ENCODE results near the gene FOXO6. TPM values are rescaled to one million over a fixed set of nuclear protein-coding genes. Genes with fewer than 3 reads are reported as not detected.
A peak's percentile ranks its signal among the peaks of the same experiment; 100 is the strongest.

FOXO6 gene
- total and polyA plus RNA-seq, 12 donors, result 0.30 to 2.6 (median 1.3) TPM

DNA sequence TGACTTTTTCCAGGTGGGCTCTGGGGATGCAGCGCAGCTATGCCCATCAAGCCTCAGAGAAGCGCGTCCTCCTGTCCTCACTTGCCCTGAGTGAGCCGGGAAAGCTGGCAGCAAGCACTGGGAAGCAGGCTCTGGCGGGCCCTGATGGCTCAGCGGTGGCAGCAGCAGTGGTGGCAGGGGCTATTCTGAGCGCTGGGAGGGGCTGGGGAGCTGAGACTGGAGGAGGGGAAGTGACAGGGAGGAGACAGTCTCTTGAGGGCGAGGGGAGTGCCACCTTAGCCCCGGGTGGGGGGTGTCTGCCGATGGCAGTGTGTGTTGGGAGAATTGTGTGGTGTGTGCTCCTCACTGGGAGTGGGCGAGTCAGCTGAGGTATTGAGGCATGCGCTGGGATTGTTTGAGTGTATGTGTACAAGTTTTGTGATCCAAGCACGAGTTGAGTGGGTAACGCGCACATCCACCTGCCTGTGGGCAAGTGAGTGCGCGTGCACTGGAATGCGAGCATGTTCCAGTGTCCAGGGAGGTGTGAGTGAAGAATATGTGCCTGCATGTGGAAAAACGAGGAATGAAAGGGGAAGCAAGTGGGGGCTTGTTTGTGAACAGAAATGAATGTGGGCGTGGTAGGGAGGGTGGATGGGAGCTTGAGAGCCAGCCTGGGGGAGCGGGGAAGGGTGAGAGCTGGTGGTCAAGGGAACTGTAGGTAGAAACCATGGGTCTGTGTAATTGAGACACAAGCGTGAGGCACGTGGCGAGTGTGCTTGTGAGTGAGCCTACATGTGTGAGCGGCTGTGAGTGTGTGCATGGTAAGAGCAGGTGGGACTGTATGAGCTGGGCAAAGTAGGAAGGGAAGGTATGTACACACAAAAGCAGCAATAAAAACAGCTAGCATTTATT, 2.9 kb upstream of the FOXO6 start:
- peak in 7 of 8 donors; percentile 22 to 75 (median 66) for ATAC-seq
- intact Hi-C loops (cut with DNase I), result no loop called here
- Histone ChIP-seq H3K36me3 (no peaks in the 10 kb centered on the region), H3K9me3 (no peaks in the 10 kb centered on the region), H3K27ac (peak overlapping the region in 6 of 10 donors; percentile 42 to 88 (median 68)), H3K4me3 (no peak overlapping the region), H3K4me1 (peaks cover 19 to 62% (median 37%) of the 10 kb centered on the region in 9 donors), H3K27me3 (peaks cover 0 to 31% (median 14%) of the 10 kb centered on the region in 7 donors)
- TF ChIP-seq, protein P1, sequence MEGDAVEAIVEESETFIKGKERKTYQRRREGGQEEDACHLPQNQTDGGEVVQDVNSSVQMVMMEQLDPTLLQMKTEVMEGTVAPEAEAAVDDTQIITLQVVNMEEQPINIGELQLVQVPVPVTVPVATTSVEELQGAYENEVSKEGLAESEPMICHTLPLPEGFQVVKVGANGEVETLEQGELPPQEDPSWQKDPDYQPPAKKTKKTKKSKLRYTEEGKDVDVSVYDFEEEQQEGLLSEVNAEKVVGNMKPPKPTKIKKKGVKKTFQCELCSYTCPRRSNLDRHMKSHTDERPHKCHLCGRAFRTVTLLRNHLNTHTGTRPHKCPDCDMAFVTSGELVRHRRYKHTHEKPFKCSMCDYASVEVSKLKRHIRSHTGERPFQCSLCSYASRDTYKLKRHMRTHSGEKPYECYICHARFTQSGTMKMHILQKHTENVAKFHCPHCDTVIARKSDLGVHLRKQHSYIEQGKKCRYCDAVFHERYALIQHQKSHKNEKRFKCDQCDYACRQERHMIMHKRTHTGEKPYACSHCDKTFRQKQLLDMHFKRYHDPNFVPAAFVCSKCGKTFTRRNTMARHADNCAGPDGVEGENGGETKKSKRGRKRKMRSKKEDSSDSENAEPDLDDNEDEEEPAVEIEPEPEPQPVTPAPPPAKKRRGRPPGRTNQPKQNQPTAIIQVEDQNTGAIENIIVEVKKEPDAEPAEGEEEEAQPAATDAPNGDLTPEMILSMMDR (IDR thresholded peaks at IDR 0.05), result peak in 3 of 9 donors; percentile 19 to 31 (median 21)
- WGBS, 2 donors, result 50 to 56% methylated on average over 25 of the region's 25 CpGs
- peak; percentile 64 to 72 for DNase-seq

DNA sequence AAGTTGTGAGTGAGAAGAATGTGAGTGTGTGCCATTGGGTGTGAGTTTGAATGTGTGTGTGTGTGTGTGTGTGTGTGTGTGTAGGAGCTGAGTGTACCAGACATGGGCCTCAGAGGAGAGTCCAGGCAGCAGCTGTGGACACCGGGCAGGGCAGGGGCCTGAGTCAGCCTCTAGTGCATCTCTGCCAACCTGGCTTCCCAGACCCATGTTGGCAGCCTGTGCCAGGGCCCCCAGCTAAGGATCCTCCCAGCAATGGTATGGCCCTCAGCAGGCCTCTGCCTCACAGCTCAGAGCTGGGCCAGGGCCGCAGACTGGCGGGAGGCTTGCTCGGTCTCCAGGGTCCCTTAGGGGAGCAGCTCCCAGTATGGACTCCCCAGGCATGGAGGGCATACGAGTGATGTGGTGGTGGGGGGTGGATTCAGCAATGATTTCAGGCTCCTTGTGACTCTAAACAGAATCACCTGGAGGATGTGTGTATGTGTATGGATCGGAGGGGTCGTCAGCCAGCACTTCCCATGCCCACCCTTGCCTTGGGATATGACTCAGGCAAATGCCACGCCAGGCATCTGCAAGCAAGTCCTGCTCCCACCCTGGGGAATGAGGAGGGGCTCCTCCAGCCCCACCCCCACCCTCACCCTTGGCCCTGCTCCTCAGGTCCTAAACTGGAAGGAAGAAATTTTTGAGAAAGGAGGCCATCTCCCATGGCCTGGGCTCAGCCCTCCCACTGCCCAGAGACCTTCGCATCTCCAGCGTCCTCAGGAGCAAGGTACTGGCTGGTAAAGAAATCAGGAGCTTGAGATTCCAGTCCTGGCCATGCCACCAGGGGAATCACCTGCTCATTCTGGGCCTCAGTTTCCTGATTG, 1.8 kb upstream of the FOXO6 start:
- Histone ChIP-seq H3K36me3 (no peaks in the 10 kb centered on the region), H3K27ac (peak overlapping the region in 5 of 10 donors; percentile 43 to 88 (median 71)), H3K27me3 (peaks cover 0 to 41% (median 18%) of the 10 kb centered on the region in 7 donors), H3K4me3 (no peak overlapping the region), H3K9me3 (no peaks in the 10 kb centered on the region), H3K4me1 (peaks cover 19 to 62% (median 37%) of the 10 kb centered on the region in 9 donors)
- ATAC-seq (peak in 3 of 8 donors; percentile 12 to 55 (median 45)), DNase-seq (peak in 1 of 2 donors; percentile 28)
- TF ChIP-seq, protein P1 (IDR thresholded peaks at IDR 0.05), result no peak
- intact Hi-C loops (cut with DNase I), result loop anchor here in 5 of 10 donors (5.0 to 10.0 kb wide), 3 partner anchors 55 to 73 kb away; no protein-coding TSS in a partner anchor
- 84 to 85% methylated on average over 10 of the region's 10 CpGs for WGBS, 2 donors

DNA sequence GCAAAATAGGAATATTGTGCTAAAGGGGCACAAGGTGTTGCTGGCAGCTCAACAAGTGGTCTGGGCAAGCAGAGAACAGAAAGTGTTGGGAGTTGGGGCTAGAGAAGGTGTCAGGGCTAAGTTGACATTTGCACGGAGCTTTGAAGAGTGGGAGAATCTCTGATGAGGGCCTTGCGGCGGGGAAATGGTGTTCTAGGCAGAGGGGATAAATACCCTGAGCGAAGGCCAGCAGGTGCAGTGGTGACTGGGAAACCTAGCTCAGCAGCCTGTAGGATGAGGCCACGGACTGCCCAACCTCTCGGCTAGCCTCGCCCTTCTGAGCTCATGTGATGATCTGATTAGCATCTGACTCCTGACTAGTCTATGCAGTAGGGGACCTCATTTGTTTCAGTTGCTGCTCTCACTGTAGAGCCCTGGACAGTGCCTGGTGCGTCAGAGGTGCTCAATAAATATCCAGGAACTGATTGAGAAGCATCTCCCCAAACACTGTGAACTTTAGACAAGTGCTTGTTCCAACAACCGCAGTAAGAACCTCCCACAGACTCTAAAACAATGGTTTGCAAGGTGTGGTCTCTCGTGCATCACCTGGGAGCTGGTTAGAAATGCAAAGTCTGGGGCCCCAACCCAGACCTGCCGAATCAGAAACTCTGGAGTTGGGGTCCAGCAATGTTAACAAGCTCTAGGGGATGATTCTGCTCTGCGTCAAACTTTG, 1.0 kb upstream of the FOXO6 start:
- Histone ChIP-seq H3K4me1 (peaks cover 19 to 65% (median 37%) of the 10 kb centered on the region in 9 donors), H3K9me3 (no peaks in the 10 kb centered on the region), H3K27ac (peak overlapping the region in 4 of 10 donors; percentile 7 to 48 (median 20)), H3K27me3 (peaks cover 0 to 49% (median 18%) of the 10 kb centered on the region in 7 donors), H3K36me3 (no peaks in the 10 kb centered on the region), H3K4me3 (peak overlapping the region in 6 of 10 donors; percentile 61 to 76 (median 66))
- ATAC-seq (no peak), DNase-seq (no peak)
- TF ChIP-seq, protein P1 (IDR thresholded peaks at IDR 0.05), result no peak
- WGBS, 2 donors, result 73 to 75% methylated on average over 12 of the region's 12 CpGs
- intact Hi-C loops (cut with DNase I), result loop anchor here in 5 of 10 donors (5.0 to 10.0 kb wide), 3 partner anchors 55 to 72 kb away; no protein-coding TSS in a partner anchor
